Measurements from ENCODE around the gene RNPEPL1. TPM values are rescaled to one million over a fixed set of nuclear protein-coding genes. Genes with fewer than 3 reads are reported as not detected.
"Not testable (repeated sequence)": the region's sequence is repeated elsewhere in the genome, so short reads cannot be mapped to it uniquely, and the experiment has no call there.

Gene RNPEPL1
- polyA plus RNA-seq, 1 donor, result 35.0 TPM

DNA sequence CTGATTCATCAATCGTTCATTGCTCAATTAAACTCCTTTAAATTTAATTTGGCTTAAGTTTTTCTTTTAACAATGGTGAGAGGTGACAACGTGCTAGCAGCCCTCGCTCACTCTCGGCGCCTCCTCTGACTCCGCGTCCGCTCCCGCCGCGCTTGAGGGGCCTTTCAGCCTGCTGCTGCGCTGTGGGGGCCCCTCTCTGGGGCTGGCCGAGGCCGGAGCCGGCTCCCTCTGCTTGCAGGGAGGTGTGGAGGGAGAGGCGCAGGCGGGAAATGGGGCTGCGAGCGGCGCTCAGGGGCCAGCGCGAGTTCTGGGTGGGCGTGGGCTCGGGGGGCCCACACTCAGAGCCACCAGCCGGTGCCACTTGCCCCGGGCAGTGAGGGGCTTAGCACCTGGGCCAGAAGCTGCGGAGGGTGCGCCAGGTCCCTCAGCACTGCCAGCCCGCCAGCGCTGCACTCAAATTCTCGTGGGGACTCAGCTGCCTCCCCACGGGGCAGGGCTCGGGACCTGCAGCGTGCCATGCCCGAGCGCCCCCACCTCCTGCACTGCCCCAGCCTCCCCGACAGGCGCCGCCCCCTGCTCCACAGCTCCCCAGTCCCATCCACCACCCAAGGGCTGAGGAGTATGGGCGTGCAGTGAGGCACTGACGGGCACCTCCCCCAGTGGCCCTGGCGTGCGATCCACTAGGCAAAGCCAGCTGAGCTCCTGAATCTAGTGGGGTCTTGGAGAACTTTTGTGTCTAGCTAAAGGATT, 30.1 kb upstream of the RNPEPL1 start:
- DNase-seq, result no peak

- DNase-seq, result not testable (repeated sequence)
These were observed 29.2 kb upstream of the RNPEPL1 start for GRCh38 chr2:240539101-240539500.

DNA sequence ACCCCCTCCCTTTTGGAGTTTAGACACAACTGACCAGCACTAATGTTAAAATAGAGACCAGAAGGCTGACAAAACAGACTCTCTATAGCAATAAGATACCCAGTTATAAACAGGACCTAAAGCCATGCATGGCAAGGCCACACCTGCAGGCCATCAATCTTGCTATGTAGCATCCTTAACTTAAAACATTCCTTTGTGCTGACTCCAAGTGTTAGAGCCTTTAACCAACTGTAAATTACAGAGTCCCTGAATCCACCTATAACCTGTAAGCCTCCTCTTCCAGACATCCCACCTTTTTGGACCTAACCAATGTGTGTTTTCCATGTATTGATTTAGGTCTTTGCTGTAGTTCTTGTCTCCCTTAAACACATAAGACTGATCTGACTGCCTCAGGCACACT, 28.4 kb upstream of the RNPEPL1 start:
- no peak for DNase-seq

GRCh38 chr2:240551288-240551687, 17.0 kb upstream of the RNPEPL1 start:
- DNase-seq, result no peak

- no peak for DNase-seq
These were observed 16.5 kb upstream of the RNPEPL1 start for GRCh38 chr2:240551811-240552210.

GRCh38 chr2:240553956-240554480, 14.3 kb upstream of the RNPEPL1 start:
- DNase-seq, result no peak

- no peak for DNase-seq
These were observed 13.4 kb upstream of the RNPEPL1 start for GRCh38 chr2:240554767-240555493.

DNA sequence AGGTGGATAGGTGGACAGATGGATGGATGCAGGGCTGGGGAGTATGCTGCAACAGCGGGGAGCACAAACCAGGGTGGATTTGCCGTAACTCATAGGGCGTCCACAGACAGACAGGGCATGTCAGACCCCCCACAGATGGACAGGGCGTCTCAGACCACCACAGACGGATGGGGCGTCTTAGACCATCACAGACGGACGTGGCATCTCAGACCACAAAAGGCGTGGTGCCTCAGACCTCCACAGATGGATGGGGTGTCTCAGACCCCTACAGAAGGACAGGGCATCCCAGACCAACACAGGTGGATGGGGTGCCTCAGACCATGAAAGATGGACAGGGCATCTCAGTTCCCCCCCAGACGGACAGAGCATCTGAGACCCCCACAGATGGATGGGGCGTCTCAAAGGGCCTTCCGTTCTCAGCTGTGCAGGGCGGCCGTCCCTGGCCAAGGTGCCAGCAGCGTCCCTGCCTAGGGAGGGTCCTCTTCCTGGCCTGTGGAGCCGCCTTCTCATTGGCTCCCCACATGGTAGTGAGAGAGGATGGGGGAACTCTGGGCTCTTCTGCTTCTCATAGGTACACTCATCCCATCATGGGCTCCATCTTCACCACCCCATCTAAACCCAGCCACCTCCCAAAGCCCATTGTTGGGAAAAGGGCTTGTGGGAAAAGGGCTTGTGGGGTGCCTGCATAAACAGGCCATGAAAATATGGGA, 12.6 kb upstream of the RNPEPL1 start:
- DNase-seq, result no peak

DNA sequence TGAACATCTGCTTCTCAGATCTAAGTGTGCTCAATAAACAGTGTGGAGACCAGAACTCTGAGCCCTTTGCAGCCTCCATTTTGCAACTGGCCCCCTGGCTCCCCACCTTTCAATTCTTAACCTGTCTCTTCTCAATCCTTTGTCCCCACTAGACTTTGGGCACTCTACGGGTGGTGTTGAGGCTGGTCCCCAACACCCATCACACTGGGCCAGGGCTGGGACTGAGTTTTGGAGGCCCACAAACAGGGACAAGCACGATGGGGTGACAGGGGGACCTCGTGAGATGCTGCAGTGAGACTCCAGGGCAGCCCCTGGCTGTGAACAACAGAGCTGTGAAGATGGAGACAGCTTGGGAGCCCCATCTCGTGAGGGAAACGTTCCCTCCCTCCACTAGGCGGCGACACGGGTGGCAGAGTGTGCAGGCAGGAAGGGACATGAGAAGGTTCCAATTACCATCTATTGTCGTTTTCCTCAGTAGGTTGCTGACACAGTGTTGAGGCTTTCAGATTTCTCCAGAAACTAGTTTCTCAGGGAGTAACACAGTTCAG, 11.7 kb upstream of the RNPEPL1 start:
- DNase-seq, result no peak

DNA sequence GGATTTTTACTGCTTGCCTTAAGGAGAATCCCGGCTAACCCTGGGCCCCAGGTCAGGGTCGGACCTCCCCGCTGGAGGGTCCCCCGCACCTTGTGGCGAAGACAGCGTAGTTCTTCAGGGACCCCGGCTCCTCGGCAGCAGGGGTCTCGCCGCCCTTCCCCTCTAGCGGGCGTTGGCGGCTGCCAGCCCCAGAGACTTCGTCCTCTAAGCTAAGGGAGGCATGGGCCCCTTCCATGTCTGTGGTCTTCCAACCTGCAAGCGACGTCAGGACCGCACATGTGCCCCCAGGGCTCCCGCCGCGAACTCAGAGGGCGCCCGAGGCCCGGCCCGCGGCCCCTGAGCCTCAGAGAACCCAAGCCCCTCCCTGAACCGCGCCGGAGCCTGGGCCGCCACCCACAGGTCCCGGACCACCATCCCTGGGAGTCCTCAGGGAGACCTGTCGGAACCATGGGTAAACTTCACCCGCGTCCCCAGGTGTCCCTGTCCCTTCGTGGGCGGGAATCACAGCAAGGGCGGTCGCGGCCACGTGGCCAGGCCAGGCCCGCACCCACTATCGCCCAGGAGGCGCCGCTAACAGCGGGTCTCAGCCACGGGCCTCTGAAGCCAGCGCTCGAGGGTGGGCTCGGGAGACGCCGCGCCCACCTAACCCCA, 11.1 kb upstream of the RNPEPL1 start:
- DNase-seq, result no peak

- DNase-seq, result no peak
These were observed 10.5 kb upstream of the RNPEPL1 start, which contains the start of gene ANKMY1 for GRCh38 chr2:240557808-240558207. Gene ANKMY1, minus strand, starts transcription at chr2:240557988. Its CDS starts 653 bp downstream, at chr2:240557335.

DNA sequence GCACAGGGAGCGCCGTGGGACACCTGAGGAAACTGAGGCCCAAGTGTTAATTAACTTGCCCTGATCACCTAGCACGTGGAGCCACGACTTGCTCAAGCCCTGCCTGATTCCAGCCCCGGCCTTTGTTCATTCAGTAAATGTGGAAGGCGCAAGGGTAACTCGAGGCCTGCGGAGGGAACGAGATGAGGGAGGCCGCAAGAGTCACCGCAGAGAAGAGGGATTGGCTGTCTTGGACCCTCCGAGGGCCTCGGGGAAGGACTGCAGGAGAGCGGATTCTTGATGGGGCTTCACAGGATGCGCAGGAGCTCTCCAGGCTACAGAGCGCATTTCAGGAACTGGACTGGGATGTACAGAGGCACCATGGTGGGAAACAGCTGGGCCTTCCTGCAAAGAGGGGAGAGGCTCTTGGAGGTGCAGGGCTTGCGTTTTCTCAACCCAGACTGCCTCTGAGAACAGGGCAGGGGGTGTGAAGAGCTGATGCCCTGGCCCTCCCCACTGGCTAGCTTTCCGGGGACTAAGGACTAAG, 10.0 kb upstream of the RNPEPL1 start:
- no peak for DNase-seq

DNA sequence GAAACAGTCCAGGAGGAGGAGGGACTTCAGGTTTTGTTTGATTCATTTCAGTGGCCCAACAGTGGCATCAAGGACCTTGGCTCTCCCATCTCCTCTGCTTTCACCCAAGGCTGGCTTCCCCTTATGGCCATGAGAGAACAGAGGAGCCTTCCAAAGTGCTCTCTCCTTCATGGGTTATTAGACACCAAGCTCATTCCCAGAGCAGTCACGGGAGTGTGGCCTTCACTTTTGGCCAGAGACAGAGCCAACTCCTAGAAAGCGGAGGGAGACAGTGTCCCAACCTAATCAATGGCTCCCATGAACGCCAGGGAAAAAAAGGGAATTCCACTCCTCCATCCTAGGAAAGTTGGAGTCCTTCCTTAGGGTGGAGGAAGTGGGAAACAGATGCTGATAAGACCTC, 9.0 kb upstream of the RNPEPL1 start:
- DNase-seq, result no peak

- DNase-seq, result peak; percentile 84
These were observed 8.2 kb upstream of the RNPEPL1 start, which contains the start of gene DUSP28 for GRCh38 chr2:240560084-240560479. Gene DUSP28, plus strand, starts transcription at chr2:240560357. Its CDS starts 328 bp downstream, at chr2:240560685.

GRCh38 chr2:240560480-240561324, 7.6 kb upstream of the RNPEPL1 start:
- peak; percentile 99 for DNase-seq

- no peak for DNase-seq
These were observed 6.8 kb upstream of the RNPEPL1 start for GRCh38 chr2:240561325-240561971.

DNA sequence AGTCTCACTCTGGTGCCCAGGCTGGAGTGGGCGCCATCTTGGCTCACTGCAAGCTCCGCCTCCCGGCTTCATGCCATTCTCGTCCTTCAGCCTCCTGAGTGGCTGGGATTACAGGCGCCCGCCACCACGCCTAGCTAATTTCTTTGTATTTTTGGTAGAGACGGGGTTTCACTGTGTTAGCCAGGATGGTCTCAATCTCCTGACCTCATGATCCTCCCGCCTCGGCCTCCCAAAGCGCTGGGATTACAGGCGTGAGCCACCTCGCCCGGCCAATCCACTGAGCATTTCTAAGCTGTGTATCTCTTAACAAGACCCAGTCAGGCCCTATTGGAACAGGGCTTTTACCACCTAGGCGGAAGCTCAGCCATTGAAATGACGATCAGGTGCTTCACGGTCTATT, 5.1 kb upstream of the RNPEPL1 start:
- not testable (repeated sequence) for DNase-seq

DNA sequence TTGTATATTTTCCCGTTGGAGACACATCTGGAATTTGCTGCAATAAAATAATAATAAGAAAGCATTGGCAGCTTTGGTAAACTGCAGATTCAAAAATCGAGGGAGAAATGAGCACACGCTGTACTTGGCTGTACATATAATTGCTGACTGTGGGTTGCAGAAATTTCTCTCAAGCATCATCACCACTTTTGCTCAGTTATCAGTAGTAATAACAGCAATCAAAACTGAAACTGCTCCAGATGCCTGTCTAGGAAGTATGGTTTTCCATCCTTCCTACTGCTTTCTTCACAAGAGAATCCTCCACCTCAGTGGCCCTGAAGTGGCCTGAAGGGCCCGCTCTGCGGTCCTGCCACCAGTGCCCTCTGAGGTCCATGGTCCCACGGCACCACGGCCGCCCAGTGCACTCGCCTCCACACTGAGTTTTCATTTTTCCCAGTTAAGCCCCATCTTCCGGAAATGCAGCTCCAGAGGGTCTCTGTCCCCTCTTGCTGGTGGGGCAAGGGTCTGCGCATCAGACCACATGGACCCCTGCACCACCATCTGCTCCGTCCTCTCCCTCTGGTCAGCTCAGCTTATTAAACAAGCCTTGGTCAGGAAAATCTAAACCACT, 4.2 kb upstream of the RNPEPL1 start:
- DNase-seq, result no peak

DNA sequence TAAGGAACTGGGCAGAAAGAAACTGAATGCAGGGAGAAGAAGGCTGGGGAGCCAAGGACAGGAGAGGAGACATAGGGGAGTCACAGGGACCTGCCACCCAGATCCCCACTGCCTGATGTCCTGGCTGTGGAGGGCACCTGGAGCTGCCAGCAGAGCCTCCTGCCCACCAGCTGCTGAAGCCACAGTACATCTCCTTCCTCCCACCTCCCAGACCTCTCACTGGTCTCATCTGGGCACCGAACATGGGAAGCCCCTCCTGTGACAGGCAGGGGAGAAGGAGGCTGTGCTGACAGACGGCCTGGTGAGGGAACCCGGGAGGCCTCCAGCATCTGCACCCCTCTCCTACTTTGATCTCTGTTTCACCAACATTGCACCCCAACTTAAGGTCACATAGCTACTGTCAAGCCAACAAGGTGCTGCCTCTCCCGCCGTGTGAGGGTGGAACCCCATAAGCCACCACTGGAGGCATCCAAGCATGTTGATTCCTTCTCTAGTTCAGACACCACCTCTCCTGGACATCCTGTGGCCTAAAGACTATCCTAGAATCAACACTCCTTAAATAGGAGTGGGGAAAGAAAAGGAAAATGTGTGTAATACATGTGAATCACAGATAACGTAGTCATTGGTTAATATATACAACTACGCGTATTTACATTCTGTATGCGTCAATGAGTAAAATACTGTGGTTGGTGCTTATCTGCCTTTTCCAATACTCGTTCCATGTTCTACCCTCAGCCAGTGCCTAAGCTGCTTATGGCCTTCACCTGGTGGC, 3.5 kb upstream of the RNPEPL1 start:
- DNase-seq, result no peak
